Gastrocnemius medialis (tissue), 4 donors: ENCODE results near the gene LPCAT1.

Experiments used
- CTCF ChIP-seq, 5 experiments: fragments of 450-650 bp in 3 of 5; fragments of 200-600 bp in 2 of 5; sonication (generic) in 2 of 5; IDR thresholded peaks in 4 of 5; conservative IDR thresholded peaks in 1 of 5; 1 replicate in 4 of 5; 2 replicates in 1 of 5; pipeline ENCODE4 v1.5.1; 2016 to 2019; ENCODE audit warnings: antibody characterized with exemption in 5 of 5, mild to moderate bottlenecking in 3 of 5, moderate library complexity in 3 of 5
- POLR2A ChIP-seq, 2 donors: fragments of 450-650 bp; IDR thresholded peaks; one replicate each; pipeline ENCODE4 v1.6.1; 2017; ENCODE audit warnings: antibody characterized with exemption in 2 of 2, mild to moderate bottlenecking in 2 of 2, moderate library complexity in 2 of 2

DNA sequence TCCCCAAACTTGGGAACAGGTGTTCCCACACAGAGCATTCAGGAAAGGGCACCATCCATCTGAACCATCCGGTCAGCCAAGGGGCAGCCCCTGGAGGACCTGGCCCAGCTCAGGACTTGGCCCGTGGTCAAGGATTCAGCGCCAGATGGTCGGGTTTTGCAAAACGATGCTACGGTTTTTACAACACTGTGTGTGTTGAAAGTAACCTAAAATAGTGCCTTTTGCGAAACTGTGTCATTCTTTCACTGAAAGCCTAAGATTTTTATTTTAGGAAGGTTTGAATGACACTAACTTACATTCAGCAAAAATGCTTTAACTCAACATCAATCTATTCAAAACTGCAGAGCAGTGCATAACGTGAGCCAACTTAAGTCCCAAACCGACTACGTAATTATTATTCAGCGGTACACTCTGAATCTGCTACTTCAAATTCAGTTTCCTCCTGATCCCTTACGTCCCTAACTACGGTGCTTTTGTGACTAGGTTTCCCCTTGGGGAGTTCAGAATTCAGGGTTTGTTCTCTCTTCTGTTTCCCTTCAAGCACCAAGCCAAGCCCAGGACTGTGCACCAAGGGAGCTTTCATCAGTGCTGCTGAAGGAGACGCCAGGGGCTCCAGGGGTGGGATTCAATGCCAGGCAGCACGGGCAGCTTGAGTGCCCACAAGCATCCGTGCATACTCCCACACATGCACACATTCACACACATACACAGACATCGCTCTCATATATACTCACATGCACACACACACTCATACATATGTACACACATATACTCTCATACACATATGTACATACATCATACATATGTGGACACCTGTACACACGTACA, 25.8 kb downstream of the LPCAT1 start:
- TF ChIP-seq CTCF (IDR thresholded peaks at IDR 0.05 in 4 of 5, conservative IDR thresholded peaks at IDR 0.05 in 1 of 5) (no peak), POLR2A (IDR thresholded peaks at IDR 0.05) (no peak)
